ENCODE data around the gene EXD3. TPM values are rescaled to one million over a fixed set of nuclear protein-coding genes. Genes with fewer than 3 reads are reported as not detected.

Gene EXD3
- total RNA-seq, 1 donor from 2014 or later, result 8.6 TPM

GRCh38 chr9:137396227-137396626 lies 26.7 kb downstream of the EXD3 start:
- Histone ChIP-seq H3K36me3 (ENCODE audit: control insufficient read depth, insufficient read depth, low read length) (no peaks in the 10 kb centered on the region), H3K27me3 (ENCODE audit: control insufficient read depth, insufficient read depth, low read length) (no peaks in the 10 kb centered on the region), H3K4me3 (ENCODE audit: low read depth, low read length) (no peak overlapping the region)
- TF ChIP-seq CTCF (IDR thresholded peaks at IDR 0.05; ENCODE audit: insufficient read depth, low read length, poor library complexity, severe bottlenecking), result no peak
- DNase-seq (ENCODE audit: low read depth), result no peak

DNA sequence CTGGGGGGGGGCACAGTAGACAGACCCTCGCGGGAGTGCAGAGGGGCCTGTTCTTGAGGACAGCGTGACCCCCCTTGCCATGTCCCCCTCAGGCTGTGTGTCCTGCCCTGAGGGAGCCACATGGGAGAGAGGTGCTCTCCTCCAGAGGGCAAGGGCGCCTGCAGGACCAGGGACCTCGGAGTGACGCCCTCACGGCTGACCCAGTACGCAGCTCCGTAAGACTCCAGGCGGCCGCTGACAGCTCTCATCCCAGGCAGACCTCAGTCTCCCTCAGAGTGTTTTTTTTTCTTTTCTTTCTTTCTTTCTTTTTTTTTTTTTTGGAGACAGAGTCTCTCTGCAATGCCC lies 27.3 kb downstream of the EXD3 start:
- Histone ChIP-seq H3K27me3 (ENCODE audit: control insufficient read depth, insufficient read depth, low read length) (no peaks in the 10 kb centered on the region), H3K36me3 (ENCODE audit: control insufficient read depth, insufficient read depth, low read length) (no peaks in the 10 kb centered on the region), H3K4me3 (ENCODE audit: low read depth, low read length) (no peak overlapping the region)
- no peak for TF ChIP-seq CTCF (IDR thresholded peaks at IDR 0.05; ENCODE audit: insufficient read depth, low read length, poor library complexity, severe bottlenecking)
- DNase-seq (ENCODE audit: low read depth), result no peak

DNA sequence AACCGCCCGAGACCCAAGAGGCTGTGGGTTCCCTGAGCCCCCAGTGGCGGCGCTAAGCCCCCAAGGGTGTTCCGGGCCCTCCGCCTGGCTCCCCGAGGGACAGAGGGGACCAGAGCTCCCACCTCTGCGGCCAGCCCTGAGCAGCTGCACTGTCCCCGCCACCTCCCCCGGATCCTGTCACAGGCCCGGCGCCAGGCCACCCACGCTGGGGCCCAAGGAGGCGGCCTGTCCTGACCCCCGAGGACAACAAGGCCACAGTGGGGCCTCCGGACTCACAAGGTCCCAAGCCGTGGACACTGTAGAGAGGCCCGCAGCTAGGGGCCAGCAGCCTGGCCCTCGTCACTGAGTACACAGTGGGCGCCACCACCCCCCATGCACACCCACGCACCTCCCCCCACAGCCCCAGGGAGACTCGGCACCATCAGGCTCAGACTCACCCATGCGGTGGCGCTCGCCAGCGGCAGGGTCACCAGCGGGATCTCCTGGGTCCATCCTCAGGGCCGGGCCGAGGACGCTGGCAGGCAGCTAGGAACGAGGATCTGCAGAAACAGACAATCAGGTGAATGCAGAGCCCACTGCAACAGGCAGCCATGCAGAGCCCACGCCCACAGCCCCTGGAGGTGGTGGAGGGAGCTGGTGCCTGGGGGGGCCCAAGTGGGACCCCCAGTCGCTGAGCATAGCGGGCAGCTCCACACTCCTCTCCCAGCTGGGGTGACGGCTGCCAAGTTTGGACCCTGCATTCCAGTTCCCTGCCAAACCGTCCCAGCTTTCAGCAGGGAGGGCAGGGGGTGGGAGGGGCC lies 27.9 kb downstream of the EXD3 start:
- H3K4me3 ChIP-seq (ENCODE audit: low read depth, low read length), result no peak overlapping the region
- no peak for DNase-seq (ENCODE audit: low read depth)
- no peaks in the 10 kb centered on the region for H3K27me3 ChIP-seq (ENCODE audit: control insufficient read depth, insufficient read depth, low read length)
- TF ChIP-seq CTCF (IDR thresholded peaks at IDR 0.05; ENCODE audit: insufficient read depth, low read length, poor library complexity, severe bottlenecking), result no peak
- no peaks in the 10 kb centered on the region for H3K36me3 ChIP-seq (ENCODE audit: control insufficient read depth, insufficient read depth, low read length)

GRCh38 chr9:137393176-137394150 lies 29.5 kb downstream of the EXD3 start:
- H3K36me3 ChIP-seq (ENCODE audit: control insufficient read depth, insufficient read depth, low read length), result no peaks in the 10 kb centered on the region
- DNase-seq (ENCODE audit: low read depth), result no peak
- no peak for TF ChIP-seq CTCF (IDR thresholded peaks at IDR 0.05; ENCODE audit: insufficient read depth, low read length, poor library complexity, severe bottlenecking)
- H3K4me3 ChIP-seq (ENCODE audit: low read depth, low read length), result no peak overlapping the region
- H3K27me3 ChIP-seq (ENCODE audit: control insufficient read depth, insufficient read depth, low read length), result peaks cover 5% of the 10 kb centered on the region

- no peak for DNase-seq (ENCODE audit: low read depth)
- TF ChIP-seq CTCF (IDR thresholded peaks at IDR 0.05; ENCODE audit: insufficient read depth, low read length, poor library complexity, severe bottlenecking), result no peak
Observed at GRCh38 chr9:137392232-137393007, 30.5 kb downstream of the EXD3 start.

More at GRCh38 chr9:137392232-137393007, 30.5 kb downstream of the EXD3 start:
- Histone ChIP-seq H3K36me3 (ENCODE audit: control insufficient read depth, insufficient read depth, low read length) (no peaks in the 10 kb centered on the region), H3K4me3 (ENCODE audit: low read depth, low read length) (no peak overlapping the region), H3K27me3 (ENCODE audit: control insufficient read depth, insufficient read depth, low read length) (peaks cover 5% of the 10 kb centered on the region)
